GM19468 (cell line): ENCODE data around the gene NRXN3.

Experiments
- ATAC-seq: cut with Tn5 transposase; IDR thresholded peaks from one replicate; pipeline ENCODE4 v1.9.1; 2021; ENCODE audit warnings: mild to moderate bottlenecking, moderate library complexity, moderate number of reproducible peaks; ENCODE audit not compliant: unreplicated experiment; ENCODE audit errors: extremely low read depth

Gene NRXN3

DNA sequence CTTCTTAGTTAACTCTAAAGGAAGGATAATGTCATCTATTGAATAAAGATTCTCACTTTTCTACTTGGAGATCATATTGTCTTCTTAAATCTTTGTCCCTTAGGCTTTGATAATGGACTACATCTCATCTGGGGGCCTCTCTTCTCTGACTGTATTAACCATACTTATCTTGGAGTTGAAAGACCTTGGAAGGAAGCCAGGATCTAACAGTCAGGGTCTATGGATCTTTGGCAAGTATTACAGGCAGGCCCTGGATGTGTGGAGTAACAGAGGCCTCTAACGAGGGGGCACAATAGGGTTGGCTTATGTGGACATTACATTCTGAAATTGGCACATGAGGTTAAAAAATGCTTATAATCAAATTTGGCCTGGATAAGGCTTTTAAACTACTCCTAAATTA lies 513.8 kb downstream of the NRXN3 start:
- no peak for ATAC-seq

DNA sequence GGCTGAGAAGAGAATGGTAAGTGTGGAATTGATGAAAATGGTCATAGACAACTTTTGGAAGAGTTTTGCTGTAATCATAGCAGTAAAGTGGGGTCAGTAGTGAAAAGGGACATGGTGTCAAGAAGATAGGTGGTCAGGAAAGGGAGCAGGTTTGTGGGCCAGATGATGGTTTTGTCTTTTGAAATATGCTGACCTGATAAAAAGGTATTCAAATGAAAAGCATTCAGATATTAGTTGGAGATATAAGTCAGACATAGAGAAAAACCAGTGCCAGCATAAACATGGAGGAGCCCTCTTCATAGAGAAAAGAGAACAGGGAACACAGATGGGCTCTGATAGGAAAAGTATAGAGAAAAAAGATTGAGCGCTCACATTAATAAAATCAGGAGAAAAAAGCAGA lies 518.3 kb downstream of the NRXN3 start:
- ATAC-seq, result no peak

DNA sequence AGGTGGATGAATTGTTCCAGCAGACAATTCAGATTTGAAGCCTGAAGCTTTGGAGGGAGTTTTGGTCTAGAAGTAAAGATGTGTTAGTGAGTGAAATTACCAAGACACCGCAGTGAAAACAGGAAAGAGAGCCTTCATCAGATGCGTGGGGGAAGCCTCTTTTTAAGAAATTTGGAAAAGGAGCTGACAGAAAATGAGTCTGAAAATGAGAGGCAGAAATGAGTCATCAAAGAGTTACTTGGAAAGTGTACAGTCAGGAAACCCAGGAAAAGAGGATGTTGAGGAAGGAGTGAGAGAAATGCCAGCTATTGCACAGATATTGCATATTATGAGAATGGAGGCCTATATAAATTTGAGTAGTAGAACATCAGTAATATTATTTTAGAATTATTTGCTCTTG lies 520.7 kb downstream of the NRXN3 start:
- no peak for ATAC-seq

DNA sequence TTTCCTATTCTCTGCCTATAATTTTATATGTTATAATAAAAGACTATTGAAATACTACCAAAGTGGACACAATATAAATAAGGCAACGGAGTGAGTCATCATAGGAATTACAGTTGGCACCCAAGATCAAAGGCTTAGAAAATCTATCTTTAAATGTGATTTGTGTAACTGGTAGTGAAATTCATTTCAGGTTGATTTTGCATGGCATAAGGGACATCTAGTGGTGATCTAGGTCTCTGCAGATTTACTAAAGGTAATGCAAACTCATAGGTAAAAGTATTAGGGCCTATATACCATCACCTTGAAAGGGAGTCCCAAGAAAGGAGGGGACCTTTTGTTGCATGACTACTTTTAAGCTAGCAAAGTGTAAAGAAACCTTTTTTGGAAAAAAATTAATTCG lies 527.2 kb downstream of the NRXN3 start:
- ATAC-seq, result no peak

DNA sequence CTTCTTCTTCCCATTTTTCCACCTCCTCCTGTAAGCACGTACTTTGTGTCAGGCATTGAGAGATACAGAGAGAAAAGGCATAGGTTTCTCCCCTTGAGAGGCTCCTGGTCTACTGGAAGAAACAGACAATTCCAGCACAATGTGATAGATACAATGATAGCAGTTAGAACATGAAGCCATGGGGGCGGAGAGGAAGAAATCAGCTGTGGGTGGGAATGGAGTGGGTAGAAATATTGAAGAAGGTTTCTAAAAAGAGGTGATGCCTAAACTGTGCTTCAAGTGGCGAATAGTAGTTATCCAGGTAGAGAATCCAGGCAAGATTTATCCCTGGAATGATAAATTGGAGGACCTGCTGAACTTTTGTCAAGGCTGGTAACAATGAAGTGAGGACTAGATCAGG lies 528.8 kb downstream of the NRXN3 start:
- ATAC-seq, result no peak

DNA sequence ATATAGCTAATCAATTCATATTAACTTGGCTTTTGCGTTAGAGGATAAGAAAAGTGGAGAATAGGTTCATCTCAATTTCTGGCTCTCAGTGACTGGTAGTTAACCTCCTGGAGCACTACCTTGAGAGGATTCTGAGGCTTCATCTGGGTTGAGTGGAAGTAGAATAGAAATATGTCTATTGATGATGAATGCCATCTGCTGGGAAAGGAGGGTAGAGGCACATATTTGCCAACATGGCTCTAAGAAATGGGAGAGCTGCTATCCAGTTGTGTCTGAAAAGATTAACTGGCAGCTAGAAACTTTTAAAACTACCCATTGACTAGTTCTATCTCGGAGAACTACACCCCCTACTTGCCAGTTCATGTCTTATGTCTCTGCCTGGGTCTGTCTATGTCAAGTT lies 530.1 kb downstream of the NRXN3 start:
- ATAC-seq, result no peak

DNA sequence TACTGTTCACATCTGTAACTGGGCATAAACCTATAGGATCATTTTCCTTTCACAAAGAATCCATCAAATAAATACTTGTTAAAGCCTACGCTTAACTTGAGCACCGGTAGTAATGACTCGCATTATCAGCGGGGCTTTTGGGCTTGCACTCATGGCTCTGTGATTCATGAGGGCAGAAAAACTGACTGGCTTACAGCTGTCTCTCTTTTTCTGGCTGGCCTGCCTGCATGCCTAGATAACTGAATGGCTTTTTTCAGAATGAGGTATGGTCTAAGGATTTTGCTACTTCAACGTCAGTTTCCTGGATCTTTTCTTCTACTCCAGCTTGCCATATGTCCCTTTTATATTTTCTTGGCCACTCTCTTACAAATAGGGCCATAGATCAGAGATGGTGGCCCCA lies 531.1 kb downstream of the NRXN3 start:
- ATAC-seq, result no peak

DNA sequence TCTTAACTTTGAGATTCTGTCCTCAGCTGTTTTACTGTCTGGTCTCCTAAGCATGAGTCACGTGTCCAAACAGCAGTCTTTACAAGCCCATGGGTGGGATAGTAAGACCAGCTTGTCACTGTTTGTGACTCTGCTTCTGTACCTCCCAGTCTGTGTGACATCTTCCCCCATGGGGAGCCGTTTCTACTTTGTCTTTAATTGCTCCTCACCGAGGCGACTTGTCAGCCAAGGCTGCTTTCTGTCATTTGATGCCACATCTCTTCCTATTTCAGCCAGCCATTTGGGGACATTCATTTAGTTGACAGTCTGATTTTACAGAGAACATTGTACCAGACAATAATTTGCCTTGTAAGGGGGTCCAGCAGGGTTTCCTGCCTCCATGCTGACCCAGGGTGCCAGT lies 534.8 kb downstream of the NRXN3 start:
- no peak for ATAC-seq

DNA sequence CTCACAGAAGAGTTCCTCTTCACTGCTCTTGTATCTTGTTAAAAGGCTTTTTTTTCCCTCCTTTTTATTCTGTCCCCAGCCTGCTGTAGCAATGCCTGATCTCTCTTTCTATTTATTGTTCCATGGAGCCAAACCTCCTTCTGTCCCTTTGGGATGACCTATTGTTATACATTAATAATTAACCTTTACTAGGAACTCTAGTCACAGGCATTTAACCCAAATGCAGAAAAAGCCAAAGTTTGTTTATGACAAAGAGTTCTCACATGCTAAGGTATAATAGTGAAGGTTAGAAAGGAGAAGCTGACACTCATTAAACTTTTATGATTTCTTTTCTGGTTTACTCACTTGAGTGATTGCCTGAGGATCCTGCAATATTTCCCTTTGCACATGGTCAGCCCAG lies 535.8 kb downstream of the NRXN3 start:
- no peak for ATAC-seq

DNA sequence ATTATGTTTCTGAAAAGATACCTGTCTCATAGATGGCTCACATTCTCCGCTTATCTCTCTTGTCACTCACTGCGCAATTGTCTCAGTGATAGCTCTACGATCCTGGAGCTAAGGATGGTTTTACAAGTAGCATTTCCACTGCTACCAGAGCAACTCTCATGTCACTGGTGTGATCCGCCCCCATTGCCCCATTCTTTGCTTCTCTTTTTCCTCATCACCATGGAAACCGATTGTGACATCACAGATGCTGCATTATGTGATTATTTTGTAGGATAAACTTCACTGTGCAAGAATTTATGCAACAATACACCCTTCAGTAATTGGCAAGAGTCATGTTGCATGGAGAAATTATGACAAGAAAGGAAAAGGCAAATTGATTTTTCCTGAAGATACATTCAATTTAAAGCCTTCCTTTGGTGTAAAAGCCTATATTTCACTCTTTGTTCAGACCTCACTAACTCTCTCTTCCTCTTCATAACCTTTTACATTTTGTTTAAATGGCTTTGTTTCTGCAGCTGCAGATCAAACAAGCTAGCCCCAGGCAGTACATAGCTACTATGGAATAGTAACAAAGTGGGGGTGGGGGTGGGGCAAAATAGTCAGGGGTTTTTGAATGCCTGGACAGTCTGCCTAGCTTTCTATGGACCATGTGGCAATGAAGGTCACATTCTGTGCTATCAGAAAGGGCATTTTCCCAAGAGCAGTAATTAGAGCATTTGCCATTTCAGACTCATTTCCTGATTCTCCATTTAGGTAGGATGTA lies 539.8 kb downstream of the NRXN3 start:
- no peak for ATAC-seq

DNA sequence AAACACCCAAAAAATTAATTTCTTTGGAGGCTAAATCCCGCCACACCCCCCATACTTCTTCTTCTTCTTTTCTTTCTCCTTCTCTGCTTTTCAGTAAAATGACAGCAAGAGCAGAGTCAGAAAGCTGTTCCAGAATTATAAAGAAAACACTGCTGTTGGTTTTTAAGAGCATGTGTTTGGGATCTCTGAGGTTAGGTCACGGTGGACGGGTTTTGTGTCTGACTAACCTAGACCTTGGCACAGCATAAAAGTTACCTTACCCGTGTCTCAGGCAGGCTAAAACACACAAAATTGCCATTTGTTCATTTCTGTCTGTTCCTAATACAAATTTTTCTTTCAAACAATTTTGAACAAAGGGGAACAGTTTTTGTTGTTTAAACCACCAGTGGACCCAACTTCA lies 540.8 kb downstream of the NRXN3 start:
- no peak for ATAC-seq

DNA sequence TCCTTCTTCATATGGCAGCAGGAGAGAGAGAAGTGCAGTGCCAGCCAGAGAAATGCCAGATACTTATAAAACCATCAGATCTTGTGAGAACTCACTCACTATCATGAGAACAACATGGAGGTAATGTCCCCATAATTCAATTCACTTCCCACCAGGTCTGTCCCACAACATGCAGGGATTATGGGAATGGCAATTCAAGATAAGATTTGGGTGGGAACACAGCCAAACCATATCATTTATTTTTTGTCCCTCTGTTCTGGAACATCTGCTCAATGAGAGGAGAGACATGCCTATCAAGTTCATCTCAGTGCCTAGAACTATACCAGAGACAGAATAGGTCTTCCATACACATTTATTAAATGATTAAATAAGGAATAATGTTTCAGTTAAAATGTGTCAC lies 543.5 kb downstream of the NRXN3 start:
- no peak for ATAC-seq

DNA sequence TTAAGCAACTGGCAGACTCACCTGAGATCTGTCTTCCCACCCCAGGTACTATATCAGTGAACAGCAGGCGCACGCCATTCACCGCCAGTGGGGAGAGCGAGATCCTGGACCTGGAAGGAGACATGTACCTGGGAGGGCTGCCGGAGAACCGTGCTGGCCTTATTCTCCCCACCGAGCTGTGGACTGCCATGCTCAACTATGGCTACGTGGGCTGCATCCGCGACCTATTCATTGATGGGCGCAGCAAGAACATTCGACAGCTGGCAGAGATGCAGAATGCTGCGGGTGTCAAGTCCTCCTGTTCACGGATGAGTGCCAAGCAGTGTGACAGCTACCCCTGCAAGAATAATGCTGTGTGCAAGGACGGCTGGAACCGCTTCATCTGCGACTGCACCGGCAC lies 544.5 kb downstream of the NRXN3 start:
- no peak for ATAC-seq

DNA sequence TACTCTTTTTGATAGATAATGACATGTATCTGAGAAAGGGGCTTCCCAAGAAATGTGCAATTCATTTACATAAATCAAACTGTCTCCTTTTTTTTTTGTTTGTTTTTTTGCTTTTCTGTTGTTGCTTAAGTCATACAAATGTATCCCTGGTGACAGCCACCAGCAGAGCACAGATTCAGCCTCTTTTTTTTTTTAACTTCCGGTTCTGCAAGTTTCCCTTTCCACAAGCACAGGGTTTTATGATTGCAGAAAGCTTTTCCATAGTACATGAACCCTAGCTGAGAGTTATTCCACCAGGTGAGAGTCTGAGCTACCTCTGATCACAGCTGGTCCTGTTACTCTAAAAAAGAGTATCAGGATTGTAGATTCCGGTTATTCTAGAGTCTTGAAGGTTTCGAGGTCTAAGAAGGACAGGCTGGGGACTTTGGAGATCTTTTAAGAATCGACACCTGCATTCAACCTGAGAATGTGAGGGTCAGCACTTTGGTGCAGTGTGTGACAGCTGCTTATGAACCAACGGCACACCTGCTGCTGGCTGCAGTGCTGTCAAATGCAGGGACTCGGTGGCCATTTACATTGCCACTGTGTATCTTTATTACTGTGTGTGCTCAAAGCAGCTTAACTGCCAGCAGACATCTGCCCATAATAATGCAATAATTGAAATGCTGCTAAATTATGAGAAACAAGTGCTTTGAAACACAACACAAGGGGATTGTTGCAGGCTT lies 551.7 kb downstream of the NRXN3 start:
- ATAC-seq, result no peak

DNA sequence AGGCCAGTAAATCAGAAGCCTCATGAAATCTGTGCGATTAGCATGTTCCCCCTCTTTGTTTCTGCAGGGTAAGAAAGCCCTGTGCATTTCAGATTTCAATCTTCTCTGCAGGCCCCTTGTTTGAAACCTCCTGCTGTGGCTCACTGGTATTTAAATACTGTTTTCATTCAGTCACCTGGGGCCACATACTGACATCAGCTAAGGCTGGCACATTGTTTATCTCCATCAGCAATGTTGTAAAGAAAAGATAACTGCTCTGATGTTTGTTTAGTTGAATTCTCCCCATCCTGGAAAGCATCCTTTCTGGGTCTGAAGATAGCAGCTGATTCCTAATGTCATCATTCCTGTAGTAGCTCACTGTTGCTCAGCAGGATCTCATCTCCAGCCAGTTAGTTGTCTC lies 554.9 kb downstream of the NRXN3 start:
- ATAC-seq, result no peak

DNA sequence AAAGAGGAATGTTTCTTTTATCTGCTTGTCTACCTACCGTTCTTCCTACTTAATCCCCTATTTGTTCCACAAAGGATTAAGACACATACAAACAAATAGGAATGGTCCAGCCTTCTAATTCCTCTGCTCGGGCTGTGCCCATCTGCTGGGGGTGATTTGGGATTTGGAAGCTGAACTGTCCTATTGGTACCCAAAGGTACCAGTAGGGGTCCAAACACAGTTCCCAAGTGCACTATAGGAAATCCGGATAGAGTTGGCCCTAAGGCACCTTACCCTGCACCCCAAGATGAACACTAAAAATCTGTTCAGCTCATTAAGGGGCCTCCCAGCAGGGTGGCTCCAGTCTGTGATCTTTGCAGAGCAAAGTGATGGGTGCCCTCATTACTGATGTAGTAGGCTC lies 566.9 kb downstream of the NRXN3 start:
- ATAC-seq, result no peak

DNA sequence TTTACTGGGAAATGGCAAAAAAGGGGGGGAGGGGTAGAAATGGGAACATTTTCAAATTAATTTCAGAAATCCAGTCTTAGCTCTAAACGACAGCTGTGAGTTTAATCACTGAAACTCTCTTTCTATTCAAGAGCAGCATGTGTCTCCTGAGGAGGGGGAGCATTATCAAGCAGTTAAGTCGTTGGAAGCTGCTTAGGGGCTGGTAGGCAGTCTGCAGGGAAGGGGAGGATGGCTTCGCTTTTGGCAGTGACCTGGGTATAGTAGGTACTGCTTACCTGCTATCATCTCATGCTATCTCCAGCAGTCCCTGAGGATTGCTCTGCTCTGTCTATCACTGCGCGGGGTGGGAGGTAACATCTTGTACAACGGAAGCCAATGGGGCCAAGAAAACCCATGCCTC lies 567.4 kb downstream of the NRXN3 start:
- no peak for ATAC-seq

DNA sequence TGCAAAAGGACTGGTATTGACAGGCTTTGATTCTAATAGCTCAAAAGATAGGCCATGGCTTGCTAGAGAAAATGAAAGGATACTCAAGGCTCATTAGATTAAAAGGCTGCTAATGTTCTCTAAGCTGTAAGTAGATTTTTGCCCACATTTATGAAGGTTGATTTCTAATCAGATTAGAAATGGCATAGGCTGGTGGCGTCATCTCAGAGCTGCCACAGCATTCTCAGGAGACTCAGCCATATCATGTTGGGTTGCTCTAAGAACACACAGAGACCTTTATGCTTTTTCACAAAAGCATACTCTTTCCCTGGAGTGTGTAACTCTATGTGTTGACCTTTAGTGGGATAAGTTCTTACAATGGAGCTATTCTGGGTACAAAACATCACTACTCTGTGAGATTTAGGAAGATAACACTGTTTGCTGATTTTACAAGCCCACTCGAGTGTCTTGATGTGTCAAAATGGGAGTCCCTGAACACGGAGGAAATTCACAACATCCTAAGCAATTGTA lies 576.0 kb downstream of the NRXN3 start:
- no peak for ATAC-seq

DNA sequence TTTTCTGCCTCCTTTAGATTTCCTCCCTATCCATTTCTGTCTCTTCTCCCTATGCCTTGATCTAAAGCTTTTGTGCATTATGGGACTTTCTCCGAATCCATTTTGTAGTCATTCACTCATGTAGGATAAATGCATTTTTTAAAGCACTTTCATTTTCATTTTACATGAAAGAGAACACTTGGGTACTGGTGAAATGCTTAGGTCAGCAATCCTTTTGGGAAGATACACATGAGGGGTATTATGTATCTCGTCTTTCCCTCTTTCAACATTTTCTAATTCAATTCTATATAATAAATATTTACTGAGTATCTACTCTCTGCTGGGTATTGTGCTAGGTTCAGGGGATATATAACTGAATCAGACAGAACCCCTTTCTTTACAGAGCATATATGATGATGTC lies 577.6 kb downstream of the NRXN3 start:
- no peak for ATAC-seq

DNA sequence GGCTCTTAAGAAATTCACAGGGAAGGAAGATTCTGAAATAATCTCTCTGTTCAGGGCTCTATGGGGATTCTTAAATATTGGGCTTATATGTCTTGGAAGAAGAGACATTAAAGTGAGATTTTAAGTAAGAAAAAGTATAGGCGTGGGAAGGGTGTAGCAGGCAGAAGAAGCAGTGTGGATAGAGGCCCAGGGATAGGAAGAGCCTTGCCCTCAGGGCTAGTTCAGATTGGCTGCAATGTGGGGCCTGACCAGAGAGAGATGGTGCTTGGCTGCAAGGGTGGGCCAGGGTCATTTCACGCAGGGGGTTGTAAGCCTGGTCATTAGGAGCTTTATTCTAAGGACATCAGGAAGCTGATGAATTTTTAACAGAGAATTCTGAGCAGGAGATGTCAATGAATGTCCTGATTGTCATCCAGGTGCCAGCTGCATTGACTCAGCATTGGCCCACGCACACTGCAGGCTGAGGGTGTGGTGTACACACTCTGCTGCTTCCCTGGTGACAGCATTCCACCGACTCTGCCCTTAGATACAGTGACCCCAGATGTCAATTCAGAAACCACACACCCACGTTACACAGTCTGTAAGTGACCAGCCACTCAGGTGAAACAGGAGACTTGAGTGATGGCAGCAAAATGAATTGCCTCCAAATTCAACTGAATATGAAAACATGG lies 582.5 kb downstream of the NRXN3 start:
- no peak for ATAC-seq

DNA sequence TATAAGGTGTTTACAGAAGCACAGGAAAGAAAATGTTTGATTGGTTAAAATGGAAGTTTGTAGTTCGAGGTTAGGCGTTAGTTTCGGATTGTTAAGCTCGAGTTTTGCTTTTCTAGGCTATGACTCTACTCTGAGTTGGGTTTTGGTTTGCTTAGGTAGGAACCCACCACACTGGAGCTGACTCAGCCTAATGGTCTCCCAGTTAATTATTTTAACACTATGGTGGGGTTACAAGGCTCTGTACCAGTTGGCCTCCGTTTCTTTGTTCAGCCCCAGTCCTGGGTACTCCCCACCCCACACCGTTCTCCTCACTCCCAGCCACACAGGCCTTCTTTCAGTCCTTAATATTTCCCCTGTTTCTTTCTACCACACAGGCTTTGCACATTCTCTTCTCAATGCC lies 583.9 kb downstream of the NRXN3 start:
- ATAC-seq, result no peak
